Gastroesophageal sphincter (tissue), 4 donors: ENCODE results near the gene ATE1. TPM values are rescaled to one million over a fixed set of nuclear protein-coding genes. Genes with fewer than 3 reads are reported as not detected.
"Not testable (repeated sequence)": the region's sequence is repeated elsewhere in the genome, so short reads cannot be mapped to it uniquely, and the experiment has no call there.

Experiments used
- ATAC-seq: fragments of 150-250 bp; one replicate; pipeline ENCODE4 v1.9.1; 2016; ENCODE audit warnings: mild to moderate bottlenecking, moderate library complexity
- H3K27ac ChIP-seq, 4 donors: fragments of 200-600 bp; sonication (generic) in 3 of 4; 1 replicate in 3 of 4; 2 replicates in 1 of 4; pipeline ENCODE4 v1.5.1; 2016 to 2019
- H3K27me3 ChIP-seq: fragments of 200-600 bp; sonication (generic); one replicate; pipeline ENCODE4 v1.5.1; 2019
- H3K36me3 ChIP-seq, 2 donors: fragments of 200-600 bp; sonication (generic); one replicate each; pipeline ENCODE4 v1.5.1; 2019; ENCODE audit warnings: control low read depth in 1 of 2
- H3K4me1 ChIP-seq, 3 donors: fragments of 200-600 bp; sonication (generic); 1 replicate in 2 of 3; 2 replicates in 1 of 3; pipeline ENCODE4 v1.5.1; 2016 to 2019; ENCODE audit warnings: control low read depth in 2 of 3
- H3K4me3 ChIP-seq, 2 donors: fragments of 200-600 bp; sonication (generic); one replicate each; pipeline ENCODE4 v1.5.1; 2019; ENCODE audit warnings: mild to moderate bottlenecking in 1 of 2, moderate library complexity in 1 of 2
- H3K9me3 ChIP-seq, 3 donors: fragments of 200-600 bp; sonication (generic); one replicate each; pipeline ENCODE4 v1.5.1; 2017 to 2019; ENCODE audit warnings: control low read depth in 2 of 3
- EP300 ChIP-seq: sonication (generic); formaldehyde crosslinking; IDR thresholded peaks from one replicate; pipeline ENCODE4 v1.6.1; 2017; ENCODE audit warnings: antibody characterized with exemption, mild to moderate bottlenecking
- POLR2A ChIP-seq, 2 donors: fragments of 450-650 bp; IDR thresholded peaks; one replicate each; pipeline ENCODE4 v1.6.1; 2017; ENCODE audit warnings: antibody characterized with exemption in 2 of 2, mild to moderate bottlenecking in 2 of 2, moderate library complexity in 1 of 2
- POLR2AphosphoS5 ChIP-seq: sonication (generic); formaldehyde crosslinking; IDR thresholded peaks from one replicate; pipeline ENCODE4 v1.6.1; 2017; ENCODE audit warnings: antibody characterized with exemption
- WGBS, 2 donors: methylation state at CpG; one replicate each; pipeline ENCODE4 v1.1.5; 2018; ENCODE audit warnings: low coverage in 1 of 2; 5-methylcytosine and 5-hydroxymethylcytosine counted together
- total RNA-seq, 4 donors: library from RNA; depleted of rRNA; stranded (reverse); fragments of >200 nt; gene quantifications; one replicate each; pipeline ENCODE4 v1.1.0, GENCODE V29; 2016
- TF ChIP-seq, protein P1 (sequence below), 4 experiments: fragments of 200-600 bp in 2 of 4; fragments of 450-650 bp in 2 of 4; sonication (generic) in 1 of 4; IDR thresholded peaks; one replicate each; pipeline ENCODE4 v1.5.1; 2017 to 2019; ENCODE audit warnings: antibody characterized with exemption in 4 of 4, mild to moderate bottlenecking in 2 of 4, moderate library complexity in 2 of 4

The ATE1 gene
- total RNA-seq, 4 donors from 2014 or later, result 24.6 to 38.2 (median 32.6) TPM

GRCh38 chr10:121831777-121832176, 96.1 kb downstream of the ATE1 start:
- no peak overlapping the region for H3K27ac ChIP-seq
- TF ChIP-seq, protein P1, sequence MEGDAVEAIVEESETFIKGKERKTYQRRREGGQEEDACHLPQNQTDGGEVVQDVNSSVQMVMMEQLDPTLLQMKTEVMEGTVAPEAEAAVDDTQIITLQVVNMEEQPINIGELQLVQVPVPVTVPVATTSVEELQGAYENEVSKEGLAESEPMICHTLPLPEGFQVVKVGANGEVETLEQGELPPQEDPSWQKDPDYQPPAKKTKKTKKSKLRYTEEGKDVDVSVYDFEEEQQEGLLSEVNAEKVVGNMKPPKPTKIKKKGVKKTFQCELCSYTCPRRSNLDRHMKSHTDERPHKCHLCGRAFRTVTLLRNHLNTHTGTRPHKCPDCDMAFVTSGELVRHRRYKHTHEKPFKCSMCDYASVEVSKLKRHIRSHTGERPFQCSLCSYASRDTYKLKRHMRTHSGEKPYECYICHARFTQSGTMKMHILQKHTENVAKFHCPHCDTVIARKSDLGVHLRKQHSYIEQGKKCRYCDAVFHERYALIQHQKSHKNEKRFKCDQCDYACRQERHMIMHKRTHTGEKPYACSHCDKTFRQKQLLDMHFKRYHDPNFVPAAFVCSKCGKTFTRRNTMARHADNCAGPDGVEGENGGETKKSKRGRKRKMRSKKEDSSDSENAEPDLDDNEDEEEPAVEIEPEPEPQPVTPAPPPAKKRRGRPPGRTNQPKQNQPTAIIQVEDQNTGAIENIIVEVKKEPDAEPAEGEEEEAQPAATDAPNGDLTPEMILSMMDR (IDR thresholded peaks at IDR 0.05), result no peak
- TF ChIP-seq POLR2A (IDR thresholded peaks at IDR 0.05) (no peak), POLR2AphosphoS5 (no peak), EP300 (no peak)
- H3K27me3 ChIP-seq, result no peaks in the 10 kb centered on the region
- WGBS, 2 donors, result 87 to 100% methylated on average over 1 of the region's 1 CpG
- peaks cover 0 to 55% of the 10 kb centered on the region in 2 donors for H3K36me3 ChIP-seq
- H3K4me1 ChIP-seq, result no peaks in the 10 kb centered on the region
- no peak for ATAC-seq
- no peaks in the 10 kb centered on the region for H3K9me3 ChIP-seq
- H3K4me3 ChIP-seq, result no peak overlapping the region

- ATAC-seq, result no peak
- WGBS, 2 donors, result 82 to 84% methylated on average over 4 to 6 of the region's 6 CpGs
- no peaks in the 10 kb centered on the region for H3K27me3 ChIP-seq
- H3K9me3 ChIP-seq, result no peaks in the 10 kb centered on the region
- peaks cover 0 to 57% of the 10 kb centered on the region in 2 donors for H3K36me3 ChIP-seq
- H3K27ac ChIP-seq, result no peak overlapping the region
- no peaks in the 10 kb centered on the region for H3K4me1 ChIP-seq
- no peak overlapping the region for H3K4me3 ChIP-seq
- TF ChIP-seq, protein P1 (IDR thresholded peaks at IDR 0.05), result no peak
- TF ChIP-seq POLR2AphosphoS5 (no peak), EP300 (no peak), POLR2A (IDR thresholded peaks at IDR 0.05) (no peak)
Observed at GRCh38 chr10:121831237-121831636, 96.6 kb downstream of the ATE1 start.

- no peak overlapping the region for H3K27ac ChIP-seq
- TF ChIP-seq POLR2AphosphoS5 (no peak), POLR2A (IDR thresholded peaks at IDR 0.05) (no peak), EP300 (no peak)
- TF ChIP-seq, protein P1 (IDR thresholded peaks at IDR 0.05), result no peak
- H3K4me3 ChIP-seq, result no peak overlapping the region
- ATAC-seq, result no peak
- peaks cover 0 to 46% of the 10 kb centered on the region in 2 donors for H3K36me3 ChIP-seq
- H3K9me3 ChIP-seq, result no peaks in the 10 kb centered on the region
- 76 to 80% methylated on average over 2 of the region's 2 CpGs for WGBS, 2 donors
- no peaks in the 10 kb centered on the region for H3K4me1 ChIP-seq
- no peaks in the 10 kb centered on the region for H3K27me3 ChIP-seq
Observed at GRCh38 chr10:121830101-121830500, 97.7 kb downstream of the ATE1 start.

- ATAC-seq, result no peak
- Histone ChIP-seq H3K27me3 (no peaks in the 10 kb centered on the region), H3K9me3 (no peaks in the 10 kb centered on the region), H3K36me3 (peaks cover 0 to 27% of the 10 kb centered on the region in 2 donors), H3K4me3 (no peak overlapping the region), H3K4me1 (no peaks in the 10 kb centered on the region), H3K27ac (no peak overlapping the region)
- 69 to 75% methylated on average over 3 of the region's 5 CpGs for WGBS, 2 donors
- TF ChIP-seq, protein P1 (IDR thresholded peaks at IDR 0.05), result no peak
- TF ChIP-seq POLR2AphosphoS5 (no peak), EP300 (no peak), POLR2A (IDR thresholded peaks at IDR 0.05) (no peak)
Observed at GRCh38 chr10:121828045-121828444, 99.8 kb downstream of the ATE1 start.

GRCh38 chr10:121826773-121827172, 101.1 kb downstream of the ATE1 start:
- H3K4me3 ChIP-seq, H3K27me3 ChIP-seq, ATAC-seq, H3K4me1 ChIP-seq, H3K27ac ChIP-seq, H3K9me3 ChIP-seq: not testable (repeated sequence)
- H3K36me3 ChIP-seq, result peaks cover 0 to 26% of the 10 kb centered on the region in 2 donors
- 96 to 100% methylated on average over 1 to 3 of the region's 5 CpGs for WGBS, 2 donors
